HG03469 (cell line): ENCODE results near the gene PITX2.

Experiments used
- ATAC-seq: cut with Tn5 transposase; IDR thresholded peaks from one replicate; pipeline ENCODE4 v1.9.1; 2021; ENCODE audit warnings: mild to moderate bottlenecking, moderate library complexity, moderate number of reproducible peaks; ENCODE audit not compliant: unreplicated experiment

The PITX2 gene

GRCh38 chr4:110636680-110637407, 14.0 kb upstream of the PITX2 start:
- no peak for ATAC-seq

GRCh38 chr4:110636171-110636679, 13.3 kb upstream of the PITX2 start:
- no peak for ATAC-seq

- no peak for ATAC-seq
These were observed 12.4 kb upstream of the PITX2 start for GRCh38 chr4:110635163-110635865.

- ATAC-seq: no peak
These were observed 11.7 kb upstream of the PITX2 start for GRCh38 chr4:110634350-110635162.

- no peak for ATAC-seq
These were observed 10.8 kb upstream of the PITX2 start for GRCh38 chr4:110633358-110634341.

GRCh38 chr4:110632506-110633357, 9.9 kb upstream of the PITX2 start:
- ATAC-seq: no peak

GRCh38 chr4:110631584-110632505, 9.0 kb upstream of the PITX2 start:
- ATAC-seq: peak; percentile 94

GRCh38 chr4:110630688-110631402, 8.0 kb upstream of the PITX2 start:
- no peak for ATAC-seq

- ATAC-seq: no peak
These were observed 7.2 kb upstream of the PITX2 start for GRCh38 chr4:110629780-110630687.

GRCh38 chr4:110629214-110629754, 6.4 kb upstream of the PITX2 start:
- ATAC-seq: no peak

GRCh38 chr4:110628663-110629213, 5.9 kb upstream of the PITX2 start:
- ATAC-seq: no peak

- ATAC-seq: no peak
These were observed 5.2 kb upstream of the PITX2 start for GRCh38 chr4:110627977-110628662.

GRCh38 chr4:110626532-110627153, 3.8 kb upstream of the PITX2 start:
- no peak for ATAC-seq

- ATAC-seq: no peak
These were observed 2.8 kb upstream of the PITX2 start for GRCh38 chr4:110625576-110626257.
